Astrocyte (in vitro differentiated cells and primary cell): ENCODE results near the gene IFT20.

Experiments used
- CTCF ChIP-seq: IDR thresholded peaks from 2 replicates; pipeline ENCODE4 v1.5.1; 2011; ENCODE audit warnings: low read depth, mild to moderate bottlenecking, inconsistent platforms, low read length, moderate library complexity; ENCODE audit not compliant: insufficient read depth
- EZH2 ChIP-seq: IDR thresholded peaks from 2 replicates; pipeline ENCODE4 v1.6.1; 2012; ENCODE audit warnings: mild to moderate bottlenecking, low read length, inconsistent platforms; ENCODE audit not compliant: insufficient read depth

- TF ChIP-seq CTCF, result no peak
- TF ChIP-seq EZH2, result no peak
Observed at GRCh38 chr17:28326114-28326513, 9.2 kb downstream of the IFT20 start.
